OCI-LY3 (cell line): ENCODE measurements around the gene HOXA4.

Experiments
- H2AFZ ChIP-seq: fragments of 200-600, 300-600 bp; shearing (Covaris generic); 2 replicates; pipeline ENCODE4 v1.6.0; 2014; ENCODE audit warnings: antibody characterized with exemption, low read depth, low read length
- H3K27ac ChIP-seq: fragments of 200-600, 300-600 bp; sonication (generic); 2 replicates; pipeline ENCODE4 v1.5.1; 2014; ENCODE audit warnings: mild to moderate bottlenecking, low read length, moderate library complexity, mixed read lengths
- H3K27me3 ChIP-seq: fragments of 200-600, 300-600 bp; sonication (generic); 2 replicates; pipeline ENCODE4 v1.6.1; 2014; ENCODE audit warnings: low read depth, low read length, mixed read lengths
- H3K36me3 ChIP-seq: fragments of 200-600, 300-600 bp; sonication (generic); replicated peaks from 2 replicates; pipeline ENCODE3; 2014; ENCODE audit warnings: low read depth, low read length, mixed read lengths
- H3K4me1 ChIP-seq: fragments of 300-600, 200-600 bp; sonication (generic); 2 replicates; pipeline ENCODE4 v1.6.1; 2014; ENCODE audit warnings: low read length, mixed read lengths
- H3K4me2 ChIP-seq: fragments of 200-600, 300-600 bp; sonication (generic); 2 replicates; pipeline ENCODE4 v1.6.1; 2014; ENCODE audit warnings: low read length, mixed read lengths
- H3K4me3 ChIP-seq: fragments of 300-600, 200-600 bp; sonication (generic); 2 replicates; pipeline ENCODE4 v1.5.1; 2014; ENCODE audit warnings: antibody characterized with exemption, mild to moderate bottlenecking, low read length, moderate library complexity
- H3K79me2 ChIP-seq: fragments of 300-600, 200-600 bp; shearing (Covaris generic); 2 replicates; pipeline ENCODE4 v1.6.1; 2014; ENCODE audit warnings: mild to moderate bottlenecking, low read length, mixed read lengths
- H3K9ac ChIP-seq: fragments of 300-600, 200-600 bp; shearing (Covaris generic); 2 replicates; pipeline ENCODE4 v1.6.0; 2014; ENCODE audit warnings: mild to moderate bottlenecking, low read length, moderate library complexity
- H3K9me3 ChIP-seq: fragments of 200-600, 300-600 bp; shearing (Covaris generic); 2 replicates; pipeline ENCODE4 v1.6.1; 2014; ENCODE audit warnings: low read length, mixed read lengths; ENCODE audit not compliant: insufficient read depth
- H4K20me1 ChIP-seq: fragments of 200-600, 300-600 bp; sonication (generic); 2 replicates; pipeline ENCODE4 v1.6.1; 2016; ENCODE audit warnings: low read length, mixed read lengths; ENCODE audit not compliant: insufficient read depth
- EZH2phosphoT487 ChIP-seq: fragments of 200-600 bp; shearing (Covaris generic); IDR thresholded peaks from 2 replicates; pipeline ENCODE4 v1.6.1; 2018; ENCODE audit warnings: antibody characterized with exemption, mixed run types, low read depth
- TF ChIP-seq, protein P1 (sequence below): fragments of 200-600, 300-600 bp; sonication (generic); IDR thresholded peaks from 2 replicates; pipeline ENCODE4 v1.5.1; 2014; ENCODE audit warnings: antibody characterized with exemption, low read length, low read depth

The HOXA4 gene

DNA sequence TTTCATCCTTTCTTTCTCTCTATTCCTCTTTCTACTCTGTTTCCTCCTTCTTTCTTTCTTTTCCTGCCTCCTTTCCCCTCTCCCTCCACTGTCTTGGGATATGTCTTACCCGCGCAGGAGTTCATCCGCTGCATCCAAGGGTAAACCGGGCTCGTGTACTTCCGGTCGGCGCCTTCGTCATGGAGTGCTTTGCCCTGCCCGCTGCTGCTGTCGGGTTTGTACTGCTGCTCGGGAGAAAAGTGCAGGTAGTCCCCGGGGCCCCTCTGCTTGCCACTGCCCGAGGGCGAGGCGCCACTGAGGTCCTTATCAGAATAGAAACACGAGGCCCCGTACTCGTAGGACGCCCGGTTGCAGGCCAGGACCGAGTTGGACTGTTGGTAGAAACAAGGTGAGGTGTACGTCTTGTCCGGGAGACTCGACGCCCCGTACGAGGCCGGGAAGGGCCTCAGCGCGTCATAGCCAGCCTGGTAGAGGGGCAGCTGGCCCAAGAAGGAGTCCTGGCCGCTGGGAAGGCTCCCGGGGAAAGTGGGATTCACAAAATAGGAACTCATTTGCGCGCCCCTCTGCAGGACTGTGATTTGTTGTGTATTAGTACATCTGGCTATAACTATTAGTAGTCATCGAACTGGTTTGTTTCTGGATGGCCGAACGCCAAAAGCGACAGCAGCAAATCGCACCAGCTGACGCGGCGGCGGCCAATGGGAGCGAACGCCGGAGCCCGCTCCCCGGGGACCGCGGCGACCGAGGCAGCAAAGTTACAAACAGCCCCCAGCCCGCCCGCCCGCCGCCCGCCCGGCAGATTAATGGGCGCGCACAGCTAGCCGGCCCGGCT lies 16.9 kb upstream of the HOXA4 start, which contains the start of gene HOXA6:
Gene HOXA6, minus strand, starts transcription at position 576 of the 832 bp plus-strand sequence. Its CDS starts 25 bp downstream, at position 551.
- no peaks in the 10 kb centered on the region for H3K36me3 ChIP-seq
- peaks cover 12% of the 10 kb centered on the region for H3K79me2 ChIP-seq
- peaks cover 10% of the 10 kb centered on the region; the same call in 1 of the 2 replicates for H3K4me1 ChIP-seq
- H3K27ac ChIP-seq = no peak within 1 kb of the TSS
- H3K27me3 ChIP-seq = no peaks in the 10 kb centered on the region
- TF ChIP-seq, protein P1, sequence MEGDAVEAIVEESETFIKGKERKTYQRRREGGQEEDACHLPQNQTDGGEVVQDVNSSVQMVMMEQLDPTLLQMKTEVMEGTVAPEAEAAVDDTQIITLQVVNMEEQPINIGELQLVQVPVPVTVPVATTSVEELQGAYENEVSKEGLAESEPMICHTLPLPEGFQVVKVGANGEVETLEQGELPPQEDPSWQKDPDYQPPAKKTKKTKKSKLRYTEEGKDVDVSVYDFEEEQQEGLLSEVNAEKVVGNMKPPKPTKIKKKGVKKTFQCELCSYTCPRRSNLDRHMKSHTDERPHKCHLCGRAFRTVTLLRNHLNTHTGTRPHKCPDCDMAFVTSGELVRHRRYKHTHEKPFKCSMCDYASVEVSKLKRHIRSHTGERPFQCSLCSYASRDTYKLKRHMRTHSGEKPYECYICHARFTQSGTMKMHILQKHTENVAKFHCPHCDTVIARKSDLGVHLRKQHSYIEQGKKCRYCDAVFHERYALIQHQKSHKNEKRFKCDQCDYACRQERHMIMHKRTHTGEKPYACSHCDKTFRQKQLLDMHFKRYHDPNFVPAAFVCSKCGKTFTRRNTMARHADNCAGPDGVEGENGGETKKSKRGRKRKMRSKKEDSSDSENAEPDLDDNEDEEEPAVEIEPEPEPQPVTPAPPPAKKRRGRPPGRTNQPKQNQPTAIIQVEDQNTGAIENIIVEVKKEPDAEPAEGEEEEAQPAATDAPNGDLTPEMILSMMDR = no peak
- no peak for TF ChIP-seq EZH2phosphoT487
- no peak within 1 kb of the TSS for H3K4me2 ChIP-seq
- H3K9me3 ChIP-seq = no peaks in the 10 kb centered on the region
- no peak within 1 kb of the TSS for H2AFZ ChIP-seq
- no peaks in the 10 kb centered on the region for H4K20me1 ChIP-seq
- H3K9ac ChIP-seq = no peak within 1 kb of the TSS
- no peak within 1 kb of the TSS for H3K4me3 ChIP-seq

- no peaks in the 10 kb centered on the region; the same call in 1 of the 2 replicates for H3K27me3 ChIP-seq
- H3K79me2 ChIP-seq = peaks cover 12% of the 10 kb centered on the region
- H3K9ac ChIP-seq = no peak overlapping the region
- H3K4me1 ChIP-seq = peaks cover 12% of the 10 kb centered on the region; the same call in 1 of the 2 replicates
- no peak overlapping the region for H2AFZ ChIP-seq
- H3K4me2 ChIP-seq = no peak overlapping the region
- H4K20me1 ChIP-seq = no peaks in the 10 kb centered on the region
- no peaks in the 10 kb centered on the region for H3K9me3 ChIP-seq
- no peak overlapping the region for H3K4me3 ChIP-seq
- no peaks in the 10 kb centered on the region for H3K36me3 ChIP-seq
- TF ChIP-seq, protein P1 = no peak
- no peak for TF ChIP-seq EZH2phosphoT487
- no peak overlapping the region for H3K27ac ChIP-seq
Observed at GRCh38 chr7:27146491-27147198, 16.1 kb upstream of the HOXA4 start.

DNA sequence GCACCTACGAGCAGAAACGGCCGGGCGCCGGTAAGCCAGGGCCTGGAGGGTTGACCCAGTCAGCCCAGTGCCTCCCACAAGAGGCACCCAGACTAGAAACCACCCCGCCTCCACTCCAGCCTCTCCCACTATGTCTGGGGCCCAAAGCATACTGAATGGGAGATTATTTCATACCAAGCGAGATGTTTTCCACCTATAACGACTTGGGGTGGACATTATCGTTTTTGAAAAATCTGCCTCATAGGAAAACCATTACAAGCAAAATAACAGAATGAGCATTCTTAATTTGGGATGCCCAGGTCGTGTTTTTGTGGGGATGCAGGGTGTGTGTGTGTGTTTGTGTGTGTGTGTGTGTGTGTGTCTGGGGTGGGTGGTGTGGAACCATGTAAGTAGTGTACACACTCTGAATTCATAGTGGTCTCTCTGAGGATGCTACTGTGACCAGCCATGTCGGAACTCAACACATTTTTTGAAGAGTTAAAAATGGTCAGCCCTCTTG lies 15.4 kb upstream of the HOXA4 start:
- no peaks in the 10 kb centered on the region; the same call in 1 of the 2 replicates for H3K27me3 ChIP-seq
- no peak overlapping the region for H2AFZ ChIP-seq
- no peak overlapping the region for H3K9ac ChIP-seq
- no peak overlapping the region for H3K27ac ChIP-seq
- no peak overlapping the region for H3K4me3 ChIP-seq
- H3K79me2 ChIP-seq = peaks cover 12% of the 10 kb centered on the region
- no peaks in the 10 kb centered on the region for H3K36me3 ChIP-seq
- H3K4me2 ChIP-seq = no peak overlapping the region
- peaks cover 9% of the 10 kb centered on the region; the same call in 1 of the 2 replicates for H3K4me1 ChIP-seq
- no peaks in the 10 kb centered on the region for H3K9me3 ChIP-seq
- TF ChIP-seq EZH2phosphoT487 = no peak
- TF ChIP-seq, protein P1 = no peak
- H4K20me1 ChIP-seq = no peaks in the 10 kb centered on the region
